Cerebellar nuclear complex (tissue), 1 donor: ENCODE data around the gene OGFR.

Source experiments
- DNase-seq, 2 experiments: peaks; one replicate each; lab custom pipeline; 2025; lab: John Stamatoyannopoulos, UW

Gene OGFR

GRCh38 chr20:62799873-62800272 is 4.8 kb upstream of the OGFR start:
- DNase-seq: no peak

- no peak for DNase-seq
Measured at GRCh38 chr20:62800314-62801259, 4.0 kb upstream of the OGFR start.

- DNase-seq: no peak
Measured at GRCh38 chr20:62801284-62802010, 3.2 kb upstream of the OGFR start.

GRCh38 chr20:62802026-62802712 is 2.5 kb upstream of the OGFR start:
- DNase-seq: peak in 1 of 2 experiments; percentile 9

- DNase-seq: no peak
Measured at GRCh38 chr20:62804021-62804626, 511 bp upstream of the OGFR start.

GRCh38 chr20:62805155-62805710 is 598 bp downstream of the OGFR start:
- no peak for DNase-seq

GRCh38 chr20:62805711-62806382 is 1.2 kb downstream of the OGFR start:
- no peak for DNase-seq

GRCh38 chr20:62806383-62807050 is 1.9 kb downstream of the OGFR start:
- no peak for DNase-seq

- DNase-seq: no peak
Measured at GRCh38 chr20:62807444-62808210, 3.0 kb downstream of the OGFR start.

GRCh38 chr20:62808211-62808865 is 3.7 kb downstream of the OGFR start:
- peak in 1 of 2 experiments; percentile 15 for DNase-seq

- no peak for DNase-seq
Measured at GRCh38 chr20:62809530-62810428, 5.1 kb downstream of the OGFR start.

- no peak for DNase-seq
Measured at GRCh38 chr20:62811320-62811719, 6.7 kb downstream of the OGFR start.

- no peak for DNase-seq
Measured at GRCh38 chr20:62811720-62812119, 7.1 kb downstream of the OGFR start.

- DNase-seq: no peak
Measured at GRCh38 chr20:62812181-62812906, 7.7 kb downstream of the OGFR start.

- DNase-seq: no peak
Measured at GRCh38 chr20:62812907-62813200, 8.2 kb downstream of the OGFR start.

GRCh38 chr20:62813588-62813987 is 9.0 kb downstream of the OGFR start:
- DNase-seq: no peak

- DNase-seq: no peak
Measured at GRCh38 chr20:62814060-62814708, 9.5 kb downstream of the OGFR start.
